GM21447 (cell line): Measurements from ENCODE around the gene SND1.

Experiments
- ATAC-seq: cut with Tn5 transposase; IDR thresholded peaks from one replicate; pipeline ENCODE4 v1.9.1; 2021; ENCODE audit not compliant: unreplicated experiment

The SND1 gene

DNA sequence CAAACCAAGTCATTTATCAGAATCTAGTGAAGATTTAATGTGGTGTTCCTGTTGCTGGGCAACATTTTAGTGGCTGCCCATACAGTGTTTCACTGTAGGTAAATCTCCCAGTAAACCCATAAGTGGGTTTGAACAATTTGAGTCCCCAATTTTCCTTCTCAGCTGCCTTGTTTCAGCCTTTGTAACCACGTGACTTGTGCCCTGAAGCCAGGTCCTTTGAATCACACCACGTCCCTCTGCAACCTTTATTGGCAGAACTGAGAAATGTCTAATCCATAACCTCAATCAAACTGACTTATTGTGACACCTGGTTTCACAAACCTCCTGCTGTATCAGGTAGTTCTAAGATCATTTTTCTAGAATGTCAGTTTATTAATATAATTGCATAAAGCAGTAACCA lies 30.1 kb downstream of the SND1 start:
- ATAC-seq = no peak

- peak; percentile 77 for ATAC-seq
These were observed 32.0 kb downstream of the SND1 start for GRCh38 chr7:127683776-127684681.

DNA sequence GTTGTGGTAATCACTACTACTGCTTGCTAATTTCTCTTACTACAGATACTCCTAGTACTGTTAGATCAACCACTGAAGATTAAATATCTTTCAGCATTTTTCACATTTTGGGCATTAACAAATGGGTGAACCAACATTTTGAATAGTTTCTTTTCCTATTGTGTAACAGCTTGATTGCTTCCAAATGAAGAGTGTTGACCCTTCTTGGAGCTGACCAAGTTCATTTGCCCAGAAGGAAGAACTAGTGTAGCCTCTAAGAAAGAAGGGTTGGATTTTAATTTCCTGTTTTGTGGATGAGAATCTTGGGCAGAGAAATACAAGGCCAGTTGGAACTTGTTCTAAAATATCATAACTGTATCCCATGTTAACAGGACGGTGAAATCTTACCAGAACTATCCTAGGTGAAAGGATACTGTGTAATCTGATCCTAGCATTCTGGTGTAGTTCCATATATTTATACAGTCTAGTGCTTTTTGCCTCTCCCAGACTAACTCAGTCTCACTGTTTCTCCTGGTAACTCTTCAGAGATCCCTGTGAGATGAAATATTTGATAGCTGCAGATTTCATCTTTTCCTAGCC lies 37.3 kb downstream of the SND1 start:
- ATAC-seq = no peak

DNA sequence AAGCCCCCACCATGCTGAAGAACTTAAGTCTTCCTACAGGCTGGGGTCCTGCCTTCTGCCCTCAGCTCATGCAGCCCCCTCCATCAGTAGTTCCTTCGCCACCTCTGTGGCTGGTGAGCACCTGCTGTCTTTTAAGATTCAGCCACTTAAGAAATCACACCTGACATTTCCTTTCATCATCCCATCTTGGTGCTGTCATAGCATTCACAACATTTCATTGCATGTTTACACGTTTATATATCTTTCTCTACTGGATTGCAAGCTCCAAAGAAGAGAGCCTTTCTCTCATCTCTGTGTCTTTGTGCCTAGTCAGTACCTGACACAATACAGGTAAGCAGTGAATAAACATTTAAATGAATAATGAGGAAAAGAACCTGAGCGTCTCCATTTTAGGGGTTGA lies 38.3 kb downstream of the SND1 start:
- no peak for ATAC-seq

- no peak for ATAC-seq
These were observed 38.8 kb downstream of the SND1 start for GRCh38 chr7:127690806-127691205.

- peak; percentile 80 for ATAC-seq
These were observed 40.2 kb downstream of the SND1 start for GRCh38 chr7:127692200-127692599.

DNA sequence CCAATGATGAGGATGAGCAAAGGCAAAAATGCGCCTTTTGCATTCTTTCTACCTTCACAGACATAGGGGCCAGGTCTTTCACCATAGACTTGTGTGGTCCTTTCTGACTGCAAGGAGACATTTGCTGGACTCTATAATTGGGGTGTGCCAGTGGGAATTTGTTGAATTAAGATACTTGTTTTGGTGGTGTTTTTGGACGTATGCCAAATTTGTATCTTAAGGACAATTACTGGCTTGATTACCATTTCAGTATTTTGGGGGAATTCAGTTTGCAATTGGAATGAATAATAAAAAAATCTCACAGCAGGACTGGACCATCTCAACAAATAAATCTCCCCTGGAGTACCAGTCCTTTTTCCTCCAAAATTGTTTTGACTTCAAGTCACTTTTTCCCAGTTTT lies 47.9 kb downstream of the SND1 start:
- no peak for ATAC-seq

DNA sequence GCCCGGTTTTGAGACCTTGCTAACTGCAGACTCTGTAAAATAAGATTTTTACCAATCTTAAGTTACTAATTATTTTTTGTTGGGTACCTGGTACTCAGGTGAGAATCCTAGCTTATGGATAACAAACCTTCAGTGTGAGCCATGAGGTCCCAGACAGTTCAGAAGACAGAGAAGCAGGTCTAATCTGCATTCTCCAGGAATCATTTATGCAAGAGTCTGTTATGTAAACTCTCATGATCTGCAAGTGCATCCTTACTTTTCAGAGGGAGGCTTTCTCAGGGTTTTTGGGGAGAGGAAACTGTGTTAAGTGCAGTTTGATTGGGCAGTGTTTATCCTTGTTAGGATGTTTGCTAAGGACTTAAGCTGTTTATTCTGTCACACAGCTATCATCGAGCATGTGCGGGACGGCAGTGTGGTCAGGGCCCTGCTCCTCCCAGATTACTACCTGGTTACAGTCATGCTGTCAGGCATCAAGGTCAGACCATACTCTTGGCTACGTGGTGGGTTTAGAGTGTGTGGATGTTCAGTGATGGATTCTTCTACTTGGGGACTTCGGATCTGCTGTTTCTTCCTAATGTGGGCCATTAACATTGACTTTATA lies 50.2 kb downstream of the SND1 start:
- no peak for ATAC-seq

DNA sequence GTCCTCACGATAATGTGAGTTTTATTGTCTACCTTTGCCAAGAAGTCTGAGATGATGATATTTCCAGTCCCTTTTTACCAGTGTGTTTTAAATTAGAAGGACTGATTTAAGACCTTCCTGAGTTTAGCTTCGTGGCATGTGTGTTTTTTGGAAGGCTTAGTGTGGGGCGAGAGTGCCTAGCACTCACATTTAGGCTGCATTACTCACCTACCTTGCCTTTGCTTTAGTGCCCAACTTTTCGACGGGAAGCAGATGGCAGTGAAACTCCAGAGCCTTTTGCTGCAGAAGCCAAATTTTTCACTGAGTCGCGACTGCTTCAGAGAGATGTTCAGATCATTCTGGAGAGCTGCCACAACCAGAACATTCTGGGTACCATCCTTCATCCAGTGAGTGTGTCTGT lies 50.9 kb downstream of the SND1 start:
- ATAC-seq = no peak

GRCh38 chr7:127704211-127704610 lies 52.2 kb downstream of the SND1 start:
- ATAC-seq = no peak

DNA sequence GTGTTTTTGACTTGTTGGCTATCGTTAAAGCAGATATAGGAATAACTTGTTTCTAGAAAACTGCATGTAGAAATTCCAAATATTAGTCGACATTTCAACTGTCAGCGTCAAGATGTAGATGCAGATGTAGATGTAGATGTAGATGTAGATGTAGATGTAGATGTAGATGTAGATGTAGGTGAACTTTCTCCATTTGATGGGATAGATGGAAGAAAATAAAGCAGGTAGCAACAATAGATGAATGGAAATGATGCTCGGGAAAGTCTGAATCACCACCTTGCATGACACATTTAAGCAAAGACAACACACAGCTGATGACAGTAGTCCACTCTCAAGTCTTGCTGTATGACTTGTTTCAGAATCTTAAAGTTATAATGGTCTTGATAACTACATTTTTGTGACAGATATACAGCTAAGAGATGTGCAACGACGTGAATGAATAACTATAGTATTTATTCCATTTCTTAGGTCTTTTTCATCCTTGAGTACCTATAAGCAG lies 53.5 kb downstream of the SND1 start:
- no peak for ATAC-seq

- ATAC-seq = no peak
These were observed 54.8 kb downstream of the SND1 start for GRCh38 chr7:127706766-127707165.

GRCh38 chr7:127708201-127708600 lies 56.2 kb downstream of the SND1 start:
- ATAC-seq = no peak

DNA sequence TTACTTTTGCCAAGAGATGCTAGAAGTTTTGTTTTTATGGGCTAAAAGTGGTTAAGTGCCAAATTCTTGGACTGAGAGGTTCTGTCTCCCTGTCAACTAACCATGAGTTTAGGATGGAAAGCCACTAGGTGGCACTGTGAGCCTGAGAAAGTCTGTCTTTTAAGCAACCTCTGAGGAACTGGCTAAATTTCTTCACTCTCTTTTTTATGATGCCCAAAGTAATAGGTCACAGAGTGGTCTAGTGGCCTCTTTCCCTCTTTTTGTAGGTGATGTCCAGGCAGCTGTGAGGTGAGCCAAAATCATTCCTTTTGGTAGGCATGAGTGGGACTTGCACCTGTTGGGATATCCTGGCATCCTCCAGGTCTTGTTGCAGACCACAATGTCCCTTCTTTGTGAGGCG lies 56.8 kb downstream of the SND1 start:
- ATAC-seq = no peak

DNA sequence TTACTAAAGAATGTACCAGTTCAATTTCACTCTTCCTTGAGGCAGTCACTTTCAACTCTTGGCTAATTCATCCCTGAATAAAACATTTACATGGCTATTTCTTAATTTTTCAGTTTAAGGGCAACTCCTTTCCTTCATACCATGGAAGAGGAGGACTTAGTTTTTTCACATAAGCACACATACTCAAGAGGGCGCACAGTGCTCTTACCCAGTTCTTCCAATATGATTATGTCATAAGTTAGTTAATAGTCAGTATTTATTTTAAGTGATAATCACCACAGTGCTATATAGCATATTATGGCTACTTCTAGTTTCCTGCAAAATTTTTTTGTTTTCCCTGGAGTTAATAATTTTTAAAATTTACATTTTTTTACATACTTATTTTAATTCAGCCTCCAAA lies 58.6 kb downstream of the SND1 start:
- ATAC-seq = no peak

GRCh38 chr7:127711872-127712271 lies 59.9 kb downstream of the SND1 start:
- ATAC-seq = no peak

DNA sequence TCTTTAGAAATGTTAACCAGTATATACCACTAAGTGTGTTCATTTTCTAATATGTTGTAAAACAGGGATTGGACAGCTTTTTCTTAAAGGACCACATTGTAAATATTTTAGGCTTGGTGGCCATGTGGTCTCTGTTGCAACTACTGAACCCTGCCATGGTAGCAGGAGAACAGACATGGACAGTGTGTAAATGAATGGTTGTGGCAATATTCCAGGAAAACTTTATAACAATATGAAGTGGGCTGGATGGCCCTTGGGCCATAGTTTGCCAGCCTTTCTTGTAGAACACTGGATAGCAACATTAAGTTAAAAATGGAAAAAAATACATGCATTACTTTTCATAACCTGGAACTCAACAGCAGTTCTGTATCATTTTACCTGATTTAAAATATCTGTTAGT lies 61.0 kb downstream of the SND1 start:
- no peak for ATAC-seq

DNA sequence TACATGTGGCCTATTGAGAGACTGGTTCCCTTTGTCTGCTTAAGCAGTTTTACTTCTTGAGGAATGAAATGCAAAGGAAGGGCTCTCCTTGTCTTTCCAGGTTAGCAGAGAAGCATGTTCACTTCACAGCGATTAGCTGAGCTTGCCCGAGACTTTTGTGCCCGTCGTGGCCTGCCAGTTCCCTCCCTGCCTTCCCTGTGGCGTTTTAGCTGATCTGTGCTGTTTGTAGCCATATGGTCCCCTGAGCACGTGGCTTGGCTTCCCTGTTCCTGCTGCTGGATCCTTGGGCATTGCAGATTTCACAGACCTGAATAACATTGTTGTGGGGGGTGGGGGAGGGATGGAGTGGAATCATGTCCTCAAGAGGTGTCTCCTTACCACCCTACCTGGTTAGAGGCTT lies 61.8 kb downstream of the SND1 start:
- ATAC-seq = no peak

DNA sequence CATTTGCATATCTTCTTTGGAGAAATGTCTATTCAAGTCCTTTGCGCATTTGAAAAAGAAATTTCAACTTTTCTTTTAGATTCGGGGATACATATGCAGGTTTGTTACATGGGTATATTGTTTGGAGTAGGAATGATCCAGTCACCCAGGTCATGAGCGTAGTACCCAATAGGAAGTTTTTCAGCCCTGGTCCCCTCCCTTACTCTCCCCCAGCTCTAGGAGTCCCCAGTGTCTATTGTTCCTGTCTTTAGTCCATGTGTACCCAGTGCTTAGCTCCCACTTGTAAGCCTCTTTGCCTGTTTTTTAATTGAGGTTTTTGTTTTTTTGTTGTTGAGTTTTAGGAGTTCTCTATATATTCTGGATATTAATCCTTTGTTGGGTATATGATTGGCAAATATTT lies 63.3 kb downstream of the SND1 start:
- no peak for ATAC-seq

DNA sequence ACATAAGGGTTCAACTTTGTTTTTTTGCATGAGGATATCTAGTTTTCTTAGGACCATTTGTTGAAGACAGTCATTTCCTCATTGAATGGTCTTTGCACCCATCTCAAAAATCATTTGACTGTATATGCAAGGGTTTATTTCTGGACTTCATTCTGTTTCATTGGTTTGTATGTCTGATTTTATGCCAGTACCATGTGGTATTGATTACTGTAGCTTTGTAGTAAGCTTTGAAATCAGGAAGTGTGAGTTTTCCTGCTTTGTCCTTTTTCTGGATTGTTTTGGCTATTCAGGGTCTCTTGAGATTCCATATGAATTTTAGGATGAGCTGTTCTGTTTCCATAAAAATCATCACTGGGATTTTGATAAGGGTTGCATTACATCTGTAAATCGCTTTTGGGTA lies 63.9 kb downstream of the SND1 start:
- ATAC-seq = no peak

- no peak for ATAC-seq
These were observed 65.7 kb downstream of the SND1 start for GRCh38 chr7:127717502-127718339.
